HepG2 (cell line): ENCODE measurements around the gene GUK1. TPM values are rescaled to one million over a fixed set of nuclear protein-coding genes. Genes with fewer than 3 reads are reported as not detected.
A peak's percentile ranks its signal among the peaks of the same experiment; 100 is the strongest.

ENCODE experiments used
- AFF4 ChIP-seq: sonication (generic); formaldehyde crosslinking; IDR thresholded peaks from 2 replicates; pipeline ENCODE4 v1.4.0; 2020; ENCODE audit warnings: missing genetic modification reagents
- ATF2 ChIP-seq: sonication (generic); formaldehyde crosslinking; IDR thresholded peaks from 2 replicates; pipeline ENCODE4 v1.4.0; 2020; ENCODE audit warnings: missing genetic modification reagents
- ELF1 ChIP-seq: sonication (generic); formaldehyde crosslinking; IDR thresholded peaks from 2 replicates; pipeline ENCODE4 v1.4.0; 2020; ENCODE audit warnings: missing genetic modification reagents
- FOXJ3 ChIP-seq: sonication (generic); formaldehyde crosslinking; IDR thresholded peaks from 2 replicates; pipeline ENCODE4 v1.4.0; 2020; ENCODE audit warnings: missing genetic modification reagents, mild to moderate bottlenecking, borderline replicate concordance
- FOXP4 ChIP-seq: sonication (generic); formaldehyde crosslinking; IDR thresholded peaks from 2 replicates; pipeline ENCODE4 v1.4.0; 2020; ENCODE audit warnings: missing genetic modification reagents
- GMEB1 ChIP-seq: sonication (generic); formaldehyde crosslinking; IDR thresholded peaks from 2 replicates; pipeline ENCODE4 v1.5.1; 2020; ENCODE audit warnings: missing genetic modification reagents, mild to moderate bottlenecking, borderline replicate concordance
- KMT2B ChIP-seq: IDR thresholded peaks from 2 replicates; pipeline ENCODE4 v1.6.1; 2016; ENCODE audit warnings: missing genetic modification reagents, missing compliant biosample characterization
- NBN ChIP-seq: fragments of 450-650 bp; conservative IDR thresholded peaks from 2 replicates; pipeline ENCODE4 v1.6.1; 2017
- PATZ1 ChIP-seq: sonication (generic); formaldehyde crosslinking; IDR thresholded peaks from 2 replicates; pipeline ENCODE4 v1.4.0; 2020; ENCODE audit warnings: missing genetic modification reagents
- SMC3 ChIP-seq: IDR thresholded peaks from 2 replicates; pipeline ENCODE4 v1.6.1; 2011; ENCODE audit warnings: low read length, improper control_type of control experiment
- SNAI1 ChIP-seq: sonication (generic); formaldehyde crosslinking; IDR thresholded peaks from 2 replicates; pipeline ENCODE4 v1.5.0; 2020; ENCODE audit warnings: mild to moderate bottlenecking, missing genetic modification reagents, borderline replicate concordance
- TFAP4 ChIP-seq: sonication (generic); IDR thresholded peaks from 2 replicates; pipeline ENCODE4 v1.6.1; 2016; ENCODE audit warnings: low read depth, borderline replicate concordance
- ZKSCAN1 ChIP-seq: fragments of 150-350 bp; IDR thresholded peaks from 2 replicates; pipeline ENCODE4 v1.6.1; 2014; ENCODE audit warnings: low read length
- ZNF331 ChIP-seq: sonication (generic); formaldehyde crosslinking; IDR thresholded peaks from 2 replicates; pipeline ENCODE4 v1.4.0; 2020; ENCODE audit warnings: missing genetic modification reagents
- ZNF543 ChIP-seq: sonication (generic); formaldehyde crosslinking; IDR thresholded peaks from 2 replicates; pipeline ENCODE4 v1.4.0; 2020; ENCODE audit warnings: mild to moderate bottlenecking, missing genetic modification reagents
- ZNF570 ChIP-seq: sonication (generic); formaldehyde crosslinking; IDR thresholded peaks from 2 replicates; pipeline ENCODE4 v1.4.0; 2020; ENCODE audit warnings: mild to moderate bottlenecking, missing genetic modification reagents, borderline replicate concordance
- ZNF788 ChIP-seq: sonication (generic); formaldehyde crosslinking; IDR thresholded peaks from 2 replicates; pipeline ENCODE4 v1.5.0; 2020; ENCODE audit warnings: mild to moderate bottlenecking, missing genetic modification reagents, borderline replicate concordance
- polyA plus RNA-seq, 8 experiments: library from polyadenylated mRNA; depleted of rRNA in 3 of 8; stranded (reverse) in 7 of 8; unstranded in 1 of 8; fragments of >200 nt; fragmentation: Illumina TruSeq in 4 of 8; extraction: Trizol in 4 of 8; gene quantifications; 2 replicates each; pipeline versions ENCODE4 v1.2.1 to v1.2.3, GENCODE V29; 2011 to 2016; ENCODE audit warnings: low read depth in 4 of 8, missing spikeins in 1 of 8, mixed read lengths in 1 of 8; ENCODE audit not compliant: insufficient read depth in 1 of 8
- total RNA-seq, 5 experiments: library from RNA; depleted of rRNA; stranded (reverse); fragments of >200 nt; fragmentation: Illumina TruSeq; extraction: Trizol; gene quantifications; 2 replicates each; pipeline ENCODE4 v1.2.3, GENCODE V29; 2016; ENCODE audit warnings: low read depth in 1 of 5

Gene GUK1
- total and polyA plus RNA-seq, 2 of the 13 experiments (the other 11 are each of a cell fraction or from before 2014, with no cell fraction given) = 116 to 154 TPM

GRCh38 chr1:228139931-228140723 lies at the start of gene GUK1 (continued):
- TF ChIP-seq AFF4 (CRISPR knock-in tag) = no peak
- TF ChIP-seq ZNF331 (CRISPR knock-in tag) = no peak
- TF ChIP-seq FOXJ3 (CRISPR knock-in tag) = no peak
- TF ChIP-seq ZNF570 (CRISPR knock-in tag) = no peak
- TF ChIP-seq SNAI1 (CRISPR knock-in tag) = no peak
- no peak for TF ChIP-seq NBN
- TF ChIP-seq ATF2 = peak; percentile 84
- TF ChIP-seq KMT2B = no peak
- TF ChIP-seq ZNF788 (CRISPR knock-in tag) = peak; percentile 77; the same call in 1 of the 2 replicates
- peak; percentile 81 for TF ChIP-seq ELF1 (CRISPR knock-in tag)
- no peak for TF ChIP-seq ZKSCAN1
- TF ChIP-seq PATZ1 = peak; percentile 77
- TF ChIP-seq FOXP4 (CRISPR knock-in tag) = peak; percentile 66; the same call in 1 of the 2 replicates
- TF ChIP-seq GMEB1 (CRISPR knock-in tag) = peak; percentile 96
- TF ChIP-seq SMC3 = no peak
- 0 out of 2 replicates have a peak, but pooled peaks have one; percentile 62 for TF ChIP-seq TFAP4
- TF ChIP-seq ZNF543 = peak; percentile 26; the same call in 1 of the 2 replicates
